ENCODE measurements around the gene CELF3.

DNA sequence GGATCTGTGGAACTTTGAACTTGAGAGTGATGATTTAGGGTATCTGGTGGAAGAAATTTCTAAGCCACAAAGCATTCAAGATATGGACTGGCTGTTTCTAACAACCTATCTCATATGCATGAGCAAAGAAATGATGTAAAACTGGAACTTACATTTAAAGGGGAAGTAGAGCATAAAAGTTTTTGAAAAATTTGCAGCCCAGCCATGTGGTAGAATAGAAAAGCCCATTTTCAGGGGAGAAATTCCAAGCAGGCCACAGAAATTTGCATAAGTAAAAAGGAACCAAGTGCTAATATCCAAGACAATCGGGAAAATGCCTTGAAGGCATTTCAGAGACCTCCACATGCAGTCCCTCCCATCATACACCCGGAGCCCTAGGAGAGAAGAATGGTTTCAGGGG lies 20.4 kb upstream of the CELF3 start:
- TF ChIP-seq, protein P1, sequence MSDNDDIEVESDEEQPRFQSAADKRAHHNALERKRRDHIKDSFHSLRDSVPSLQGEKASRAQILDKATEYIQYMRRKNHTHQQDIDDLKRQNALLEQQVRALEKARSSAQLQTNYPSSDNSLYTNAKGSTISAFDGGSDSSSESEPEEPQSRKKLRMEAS (CRISPR knock-in tag; IDR thresholded peaks at IDR 0.05), result no peak
- TF ChIP-seq, protein P2, sequence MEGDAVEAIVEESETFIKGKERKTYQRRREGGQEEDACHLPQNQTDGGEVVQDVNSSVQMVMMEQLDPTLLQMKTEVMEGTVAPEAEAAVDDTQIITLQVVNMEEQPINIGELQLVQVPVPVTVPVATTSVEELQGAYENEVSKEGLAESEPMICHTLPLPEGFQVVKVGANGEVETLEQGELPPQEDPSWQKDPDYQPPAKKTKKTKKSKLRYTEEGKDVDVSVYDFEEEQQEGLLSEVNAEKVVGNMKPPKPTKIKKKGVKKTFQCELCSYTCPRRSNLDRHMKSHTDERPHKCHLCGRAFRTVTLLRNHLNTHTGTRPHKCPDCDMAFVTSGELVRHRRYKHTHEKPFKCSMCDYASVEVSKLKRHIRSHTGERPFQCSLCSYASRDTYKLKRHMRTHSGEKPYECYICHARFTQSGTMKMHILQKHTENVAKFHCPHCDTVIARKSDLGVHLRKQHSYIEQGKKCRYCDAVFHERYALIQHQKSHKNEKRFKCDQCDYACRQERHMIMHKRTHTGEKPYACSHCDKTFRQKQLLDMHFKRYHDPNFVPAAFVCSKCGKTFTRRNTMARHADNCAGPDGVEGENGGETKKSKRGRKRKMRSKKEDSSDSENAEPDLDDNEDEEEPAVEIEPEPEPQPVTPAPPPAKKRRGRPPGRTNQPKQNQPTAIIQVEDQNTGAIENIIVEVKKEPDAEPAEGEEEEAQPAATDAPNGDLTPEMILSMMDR (IDR thresholded peaks at IDR 0.05), result no peak
- no peak for TF ChIP-seq ZNF232 (CRISPR knock-in tag; IDR thresholded peaks at IDR 0.05)
- TF ChIP-seq ETV6 (CRISPR knock-in tag; IDR thresholded peaks at IDR 0.05), result no peak
- TF ChIP-seq, protein P3, sequence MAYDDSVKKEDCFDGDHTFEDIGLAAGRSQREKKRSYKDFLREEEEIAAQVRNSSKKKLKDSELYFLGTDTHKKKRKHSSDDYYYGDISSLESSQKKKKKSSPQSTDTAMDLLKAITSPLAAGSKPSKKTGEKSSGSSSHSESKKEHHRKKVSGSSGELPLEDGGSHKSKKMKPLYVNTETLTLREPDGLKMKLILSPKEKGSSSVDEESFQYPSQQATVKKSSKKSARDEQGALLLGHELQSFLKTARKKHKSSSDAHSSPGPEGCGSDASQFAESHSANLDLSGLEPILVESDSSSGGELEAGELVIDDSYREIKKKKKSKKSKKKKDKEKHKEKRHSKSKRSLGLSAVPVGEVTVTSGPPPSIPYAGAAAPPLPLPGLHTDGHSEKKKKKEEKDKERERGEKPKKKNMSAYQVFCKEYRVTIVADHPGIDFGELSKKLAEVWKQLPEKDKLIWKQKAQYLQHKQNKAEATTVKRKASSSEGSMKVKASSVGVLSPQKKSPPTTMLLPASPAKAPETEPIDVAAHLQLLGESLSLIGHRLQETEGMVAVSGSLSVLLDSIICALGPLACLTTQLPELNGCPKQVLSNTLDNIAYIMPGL (CRISPR knock-in tag; IDR thresholded peaks at IDR 0.05), result no peak
- no peak for TF ChIP-seq GRHL2 (CRISPR knock-in tag; IDR thresholded peaks at IDR 0.05; ENCODE audit: insufficient replicate concordance, severe bottlenecking)
- TF ChIP-seq ELF4 (CRISPR knock-in tag; IDR thresholded peaks at IDR 0.05; ENCODE audit: low read depth), result no peak
